Stomach (tissue), 4 donors: Measurements from ENCODE around the gene OLFML1.

ENCODE experiments used
- POLR2A ChIP-seq, 4 donors: fragments of 450-650 bp; IDR thresholded peaks; one replicate each; pipeline ENCODE4 v1.6.1; 2016; ENCODE audit warnings: antibody characterized with exemption in 4 of 4, control low read depth in 2 of 4, mild to moderate bottlenecking in 1 of 4, moderate library complexity in 1 of 4
- TF ChIP-seq, protein P1 (sequence below), 7 experiments: fragments of 450-650 bp in 4 of 7; fragments of 200-600 bp in 3 of 7; sonication (generic) in 3 of 7; IDR thresholded peaks; one replicate each; pipeline ENCODE4 v1.5.1; 2016 to 2019; ENCODE audit warnings: antibody characterized with exemption in 7 of 7, control low read depth in 2 of 7, mild to moderate bottlenecking in 1 of 7

DNA sequence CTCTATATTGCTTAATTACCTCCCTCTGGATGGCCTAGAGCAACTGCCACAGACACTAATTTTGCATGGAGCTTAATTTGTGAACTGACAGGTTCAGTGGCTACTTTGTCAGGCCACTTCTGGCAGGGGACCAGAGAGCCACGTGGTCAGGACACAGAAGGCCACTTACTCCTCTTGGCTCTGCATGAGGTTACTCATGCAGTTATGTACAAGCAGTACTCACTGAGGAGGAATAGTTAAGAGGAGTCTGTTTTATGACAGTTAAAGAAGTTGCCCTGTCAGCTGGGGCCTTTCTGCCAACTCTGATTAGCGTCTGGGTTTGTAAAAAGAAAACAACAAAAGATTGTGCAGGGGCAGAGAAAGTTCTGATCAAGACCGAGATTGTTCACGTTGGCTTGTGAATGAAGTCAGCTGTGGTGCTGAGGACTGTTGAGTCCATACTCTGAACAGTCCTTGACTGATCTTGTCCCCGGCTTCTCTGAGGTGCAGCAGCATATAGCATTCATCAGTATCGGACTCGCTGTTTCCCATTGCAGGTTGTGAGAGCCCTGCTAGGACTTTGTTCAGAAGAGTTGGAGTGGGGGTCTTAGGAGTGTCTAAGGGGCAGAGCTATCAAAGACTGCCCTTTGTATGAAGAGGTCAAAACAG lies 69.9 kb downstream of the OLFML1 start:
- TF ChIP-seq, protein P1, sequence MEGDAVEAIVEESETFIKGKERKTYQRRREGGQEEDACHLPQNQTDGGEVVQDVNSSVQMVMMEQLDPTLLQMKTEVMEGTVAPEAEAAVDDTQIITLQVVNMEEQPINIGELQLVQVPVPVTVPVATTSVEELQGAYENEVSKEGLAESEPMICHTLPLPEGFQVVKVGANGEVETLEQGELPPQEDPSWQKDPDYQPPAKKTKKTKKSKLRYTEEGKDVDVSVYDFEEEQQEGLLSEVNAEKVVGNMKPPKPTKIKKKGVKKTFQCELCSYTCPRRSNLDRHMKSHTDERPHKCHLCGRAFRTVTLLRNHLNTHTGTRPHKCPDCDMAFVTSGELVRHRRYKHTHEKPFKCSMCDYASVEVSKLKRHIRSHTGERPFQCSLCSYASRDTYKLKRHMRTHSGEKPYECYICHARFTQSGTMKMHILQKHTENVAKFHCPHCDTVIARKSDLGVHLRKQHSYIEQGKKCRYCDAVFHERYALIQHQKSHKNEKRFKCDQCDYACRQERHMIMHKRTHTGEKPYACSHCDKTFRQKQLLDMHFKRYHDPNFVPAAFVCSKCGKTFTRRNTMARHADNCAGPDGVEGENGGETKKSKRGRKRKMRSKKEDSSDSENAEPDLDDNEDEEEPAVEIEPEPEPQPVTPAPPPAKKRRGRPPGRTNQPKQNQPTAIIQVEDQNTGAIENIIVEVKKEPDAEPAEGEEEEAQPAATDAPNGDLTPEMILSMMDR (IDR thresholded peaks at IDR 0.05) = no peak
- no peak for TF ChIP-seq POLR2A (IDR thresholded peaks at IDR 0.05)
